A204.1 (cell line): ENCODE results near the gene SAYSD1.

Experiments
- FAIRE-seq: peaks from 2 replicates; lab custom pipeline; 2012; peaks lifted over from hg19 to GRCh38; lab: Jason Lieb, UNC

SAYSD1 gene

DNA sequence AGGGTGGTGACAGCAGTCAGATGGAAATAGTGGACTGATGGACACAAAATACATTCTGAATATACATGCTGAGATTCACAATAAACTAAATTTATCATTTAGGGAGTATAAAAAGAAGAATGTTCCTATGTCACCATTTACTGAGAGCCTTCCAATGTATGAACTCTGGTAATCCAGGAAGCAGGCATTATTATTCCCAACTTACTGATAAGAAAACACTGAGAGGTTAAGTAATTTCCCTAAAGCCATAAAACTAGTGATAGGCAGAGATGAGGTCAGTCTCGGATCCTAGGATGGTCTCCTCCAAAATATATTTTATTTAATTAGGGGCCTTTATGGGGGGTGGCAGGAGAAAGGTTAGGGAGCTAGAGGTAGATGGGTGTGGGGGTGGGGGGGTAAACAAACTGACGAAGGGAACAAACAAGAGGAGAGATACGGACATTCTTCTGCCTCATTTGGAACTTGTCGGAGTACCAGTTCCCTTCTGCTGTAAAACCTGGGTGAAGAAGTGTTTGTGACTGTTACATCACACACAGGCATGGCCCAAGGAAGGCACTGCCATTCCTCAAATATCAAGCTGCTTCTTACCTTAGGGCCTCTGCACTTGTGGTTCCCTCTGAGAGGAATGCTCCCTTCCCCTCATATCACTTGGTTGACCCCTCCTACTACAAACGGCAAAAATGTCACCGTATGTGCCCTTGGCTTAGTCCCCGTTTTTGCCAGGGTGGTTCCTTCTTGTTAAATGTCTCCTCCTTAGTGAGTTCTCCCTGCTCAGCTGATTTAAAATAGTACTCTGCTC, 6.7 kb downstream of the SAYSD1 start:
- FAIRE-seq: no peak

DNA sequence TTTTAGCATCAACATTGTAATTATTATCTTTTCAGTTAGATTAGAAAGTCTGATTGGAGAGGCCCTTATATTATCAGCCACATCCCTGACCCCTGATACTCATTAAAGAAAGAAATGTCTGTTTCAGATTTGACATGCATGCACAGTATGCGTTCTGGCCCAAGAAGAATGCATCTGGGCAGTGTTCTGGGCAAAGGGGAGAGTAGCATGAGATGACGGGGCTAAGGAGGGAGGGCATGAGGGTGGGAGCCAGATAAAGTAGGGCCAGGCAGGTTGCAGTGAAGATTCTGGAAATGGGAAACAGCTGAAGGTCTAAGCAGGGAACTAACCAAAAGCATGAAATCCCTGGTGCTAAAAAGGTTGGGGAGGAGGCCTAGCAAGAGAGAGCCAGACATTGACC, 7.3 kb downstream of the SAYSD1 start:
- FAIRE-seq: no peak

- FAIRE-seq: no peak
Observed at GRCh38 chr6:39107034-39107433, 8.0 kb downstream of the SAYSD1 start.

DNA sequence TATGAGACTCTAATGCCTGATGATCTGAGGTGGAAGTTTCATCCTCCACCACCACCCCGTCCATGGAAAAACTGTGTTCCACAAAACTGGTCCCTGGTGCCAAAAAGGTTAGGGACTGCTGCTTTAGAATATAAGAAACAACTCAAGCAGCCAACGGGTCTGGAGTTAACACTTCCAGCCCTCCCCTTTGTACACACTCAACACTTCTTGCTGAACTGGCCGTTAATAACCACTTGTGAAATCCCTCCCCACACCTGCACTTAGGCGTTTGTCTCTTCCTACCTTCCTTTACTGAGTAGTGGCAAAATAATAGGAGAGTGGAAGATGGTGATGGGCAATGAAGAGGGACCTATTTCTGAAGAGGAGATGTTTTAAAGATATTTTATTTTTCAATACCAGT, 10.5 kb downstream of the SAYSD1 start:
- FAIRE-seq: no peak

GRCh38 chr6:39102821-39103136, 12.2 kb downstream of the SAYSD1 start:
- FAIRE-seq: no peak

DNA sequence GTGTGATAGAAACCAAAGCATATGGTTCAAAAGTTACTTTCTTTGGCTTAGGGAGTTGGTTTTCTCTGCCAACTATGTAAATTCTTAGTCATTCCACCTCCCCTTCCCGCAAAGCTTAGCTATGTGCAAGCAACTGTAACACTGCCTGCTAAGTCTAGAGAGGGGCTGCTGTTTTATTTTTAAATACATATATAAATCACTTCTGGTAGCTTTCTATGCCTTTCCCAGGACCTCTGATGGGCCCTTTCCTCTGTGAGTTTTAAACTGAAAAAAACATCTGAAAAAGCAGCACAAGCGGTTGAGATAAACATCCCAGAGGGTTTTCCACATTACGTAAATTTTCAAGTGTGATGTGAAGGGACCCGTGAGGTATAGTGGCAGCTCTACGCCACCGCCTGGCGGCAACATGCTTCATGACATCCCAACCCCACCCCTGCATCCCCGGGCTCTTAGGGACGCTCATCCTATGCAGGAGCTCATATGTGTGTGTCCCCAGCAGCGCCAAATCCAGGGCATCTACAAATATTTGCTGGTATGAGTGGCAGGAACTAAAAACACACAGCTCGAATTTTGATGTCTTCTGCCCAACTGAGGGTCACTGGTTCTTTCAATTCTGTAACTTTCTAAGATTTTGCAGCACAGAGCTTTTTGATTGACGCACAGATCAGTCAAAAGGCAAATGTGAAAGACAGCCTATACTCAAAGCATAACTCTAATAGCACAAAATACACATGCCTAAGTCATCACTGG, 12.7 kb downstream of the SAYSD1 start:
- no peak for FAIRE-seq

- FAIRE-seq: no peak
Observed at GRCh38 chr6:39100358-39100757, 14.6 kb downstream of the SAYSD1 start.

DNA sequence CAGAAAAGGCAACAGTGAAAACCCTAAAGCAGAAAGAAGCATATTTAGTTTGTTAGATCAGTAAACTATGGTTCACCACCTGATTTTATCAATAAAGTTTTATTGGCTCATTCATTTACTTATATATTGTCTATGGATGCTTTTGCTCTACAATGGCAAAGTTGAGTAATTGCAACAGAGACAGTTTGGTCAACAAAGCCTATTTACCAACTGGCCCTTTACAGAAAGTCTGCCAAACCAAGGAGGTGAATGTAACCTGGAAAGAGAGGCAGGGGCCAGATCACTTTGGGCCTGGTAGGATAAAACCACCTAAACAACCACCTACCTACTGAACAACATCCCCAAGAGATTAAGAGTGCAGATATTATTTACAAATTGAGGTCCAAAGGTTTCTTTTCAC, 19.4 kb downstream of the SAYSD1 start:
- FAIRE-seq: no peak

DNA sequence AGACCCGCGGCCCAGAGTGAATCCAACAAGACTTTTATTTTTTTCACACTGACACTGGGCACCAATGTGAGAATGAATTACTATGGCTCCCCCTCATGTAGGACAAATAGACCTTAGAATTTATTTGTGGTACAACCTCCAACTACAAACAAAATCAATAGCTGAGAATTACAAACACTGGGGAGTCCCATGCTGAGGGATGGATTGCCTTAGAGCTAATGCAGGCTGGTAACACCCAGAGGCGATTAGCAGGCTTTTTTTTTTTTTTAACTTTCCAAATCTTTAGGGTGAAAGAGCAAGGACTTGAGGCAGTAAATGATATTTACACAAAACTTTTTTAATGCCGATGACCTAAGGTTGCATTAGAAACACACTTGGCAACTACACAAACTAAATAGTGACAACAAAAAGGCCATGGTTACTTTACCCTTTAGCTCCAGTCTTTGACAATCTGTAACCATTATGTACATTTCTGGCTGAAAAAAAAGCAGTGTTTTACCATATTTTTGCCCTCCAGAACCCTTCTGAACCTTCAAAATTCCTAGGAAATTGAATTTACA, 21.8 kb downstream of the SAYSD1 start:
- no peak for FAIRE-seq

DNA sequence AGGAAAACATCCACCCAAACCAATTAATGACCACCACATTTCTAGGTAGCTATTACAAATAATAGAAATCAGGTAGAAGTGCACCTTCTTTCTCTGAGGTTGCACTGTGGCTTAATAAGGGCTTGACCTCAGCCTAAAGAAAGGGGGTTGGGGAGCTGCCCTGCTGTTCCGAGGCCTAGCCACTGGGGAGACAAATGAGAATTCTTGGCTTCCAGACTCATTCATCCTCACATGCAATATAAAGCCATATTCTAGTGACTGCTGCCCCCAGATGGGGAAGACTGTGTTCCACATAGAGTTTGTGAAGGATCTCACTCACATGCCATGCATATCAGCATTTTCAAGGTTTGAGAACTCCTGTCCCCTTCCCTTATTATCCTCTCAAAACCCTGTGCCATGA, 22.9 kb downstream of the SAYSD1 start:
- FAIRE-seq: no peak

DNA sequence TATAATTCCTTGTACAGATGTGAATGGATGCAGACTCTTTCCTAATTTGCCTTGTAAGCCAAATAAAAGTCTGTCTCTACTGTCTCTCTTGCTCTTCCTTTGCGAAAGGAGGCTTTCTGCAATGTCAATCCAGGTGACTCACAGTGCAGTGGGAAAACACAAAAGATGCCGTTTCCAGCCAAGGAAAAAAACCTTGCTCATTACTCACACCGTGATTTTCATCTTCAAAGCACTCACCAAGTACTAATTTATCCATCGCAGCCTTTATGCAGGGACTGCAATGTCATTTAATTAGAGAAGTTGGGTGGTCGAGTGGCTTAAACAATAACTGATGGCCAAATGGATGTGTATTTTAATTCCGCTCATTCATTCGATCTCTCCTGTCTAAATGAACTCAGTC, 23.8 kb downstream of the SAYSD1 start:
- no peak for FAIRE-seq

DNA sequence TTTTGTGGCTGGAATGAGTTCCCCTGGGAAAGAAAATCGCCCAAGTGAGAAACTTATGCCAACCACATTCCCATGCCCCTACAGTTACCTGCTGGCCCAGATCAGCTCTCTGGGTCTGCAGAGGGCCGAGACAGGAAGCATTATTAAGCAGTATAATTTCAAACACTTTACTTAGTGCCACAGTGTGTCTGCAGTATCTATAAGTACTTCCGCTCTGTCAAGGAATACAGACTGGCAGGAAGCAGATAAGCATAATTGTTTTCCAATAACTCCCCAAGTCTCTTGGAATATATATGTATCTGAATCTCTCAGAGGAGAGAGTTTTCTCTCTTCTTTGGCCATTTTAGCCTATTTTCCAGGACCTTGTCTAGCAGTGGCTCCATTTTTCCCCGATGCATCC, 24.9 kb downstream of the SAYSD1 start:
- no peak for FAIRE-seq

- FAIRE-seq: no peak
Observed at GRCh38 chr6:39088331-39088730, 26.7 kb downstream of the SAYSD1 start.

DNA sequence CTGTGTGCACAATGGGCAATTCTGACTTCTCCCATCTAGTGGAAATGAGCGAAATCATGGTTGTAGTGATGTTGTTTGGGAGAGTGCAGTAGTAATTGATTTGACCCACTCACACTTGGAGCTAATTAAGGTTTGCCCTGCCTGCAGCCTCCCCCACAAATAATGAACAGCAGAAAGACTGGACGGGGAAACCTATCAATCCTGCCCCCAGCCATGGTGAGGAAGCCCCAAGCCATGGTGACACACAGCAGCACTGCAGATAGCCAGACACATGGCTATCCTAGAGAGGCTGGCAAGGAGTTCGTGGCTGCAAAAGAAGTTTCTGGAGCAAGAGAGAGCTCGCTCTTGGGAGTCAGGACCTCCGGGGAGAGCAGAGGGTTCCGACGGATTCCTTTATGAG, 27.8 kb downstream of the SAYSD1 start:
- FAIRE-seq: no peak

DNA sequence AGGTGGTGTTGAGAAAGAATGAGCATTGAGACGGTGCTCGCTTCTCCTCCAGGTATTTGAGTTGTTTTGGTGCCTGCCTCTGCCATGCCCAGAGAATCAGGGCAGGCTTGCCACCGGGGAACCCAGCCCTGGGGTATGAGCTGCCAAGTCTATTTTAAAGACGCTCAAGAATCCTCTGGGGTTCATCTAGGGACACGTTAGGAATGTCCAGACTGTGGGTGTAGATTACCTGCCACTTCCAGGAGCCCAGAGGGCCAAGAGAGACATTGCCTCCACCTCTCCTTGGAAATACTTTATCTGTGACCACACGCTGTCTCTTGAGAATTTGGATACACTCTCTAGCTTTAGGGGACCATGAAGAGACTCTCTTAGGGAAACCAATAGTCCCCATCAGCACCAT, 28.3 kb downstream of the SAYSD1 start:
- no peak for FAIRE-seq

DNA sequence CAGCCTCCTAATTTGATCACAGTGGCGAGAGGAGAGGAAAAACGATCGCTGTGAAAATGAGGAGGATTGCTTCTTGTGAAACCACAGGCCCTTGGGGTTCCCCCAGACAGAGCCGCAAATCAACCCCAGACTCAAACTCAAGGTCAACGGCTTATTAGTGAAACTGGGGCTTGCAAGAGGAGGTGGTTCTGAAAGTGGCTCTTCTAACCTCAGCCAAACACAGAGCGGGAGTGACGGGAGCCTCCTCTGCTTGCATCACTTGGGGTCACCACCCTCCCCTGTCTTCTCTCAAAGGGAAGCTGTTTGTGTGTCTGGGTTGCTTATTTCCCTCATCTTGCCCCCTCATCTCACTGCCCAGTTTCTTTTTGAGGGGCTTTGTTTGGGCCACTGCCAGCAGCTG, 28.7 kb downstream of the SAYSD1 start:
- FAIRE-seq: no peak

DNA sequence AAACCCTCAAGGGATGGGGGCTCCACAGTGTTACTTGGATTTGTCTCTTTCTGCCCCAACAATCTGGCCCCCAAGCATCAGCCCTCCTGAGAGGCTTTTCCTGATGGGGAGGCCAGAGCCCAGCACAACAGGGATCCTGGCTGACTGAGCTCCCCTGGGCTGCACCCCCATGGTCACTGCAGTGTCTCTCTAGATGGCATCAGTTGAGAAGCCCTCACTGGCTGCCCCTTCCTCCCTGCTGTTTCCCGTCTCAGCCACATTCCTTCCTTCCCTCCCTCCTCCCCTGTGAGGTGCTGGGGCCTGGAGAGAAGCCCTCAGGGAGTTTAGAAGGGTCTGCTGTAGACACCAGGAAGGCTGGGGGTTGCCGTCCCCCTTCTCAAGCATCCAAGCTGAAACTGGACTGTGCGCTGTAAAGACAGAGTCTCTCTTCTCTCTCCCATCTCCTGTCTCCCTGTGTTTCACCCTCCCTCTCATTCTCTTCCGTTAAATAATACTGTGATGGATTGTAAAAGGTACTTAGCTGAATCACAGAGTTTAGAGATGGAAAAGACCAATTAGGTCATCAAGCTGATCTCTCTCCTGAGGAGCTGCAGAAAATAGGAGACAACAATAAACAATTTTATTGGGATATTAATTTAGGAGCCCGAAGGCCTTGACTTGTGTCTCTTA, 29.7 kb downstream of the SAYSD1 start:
- FAIRE-seq: no peak

DNA sequence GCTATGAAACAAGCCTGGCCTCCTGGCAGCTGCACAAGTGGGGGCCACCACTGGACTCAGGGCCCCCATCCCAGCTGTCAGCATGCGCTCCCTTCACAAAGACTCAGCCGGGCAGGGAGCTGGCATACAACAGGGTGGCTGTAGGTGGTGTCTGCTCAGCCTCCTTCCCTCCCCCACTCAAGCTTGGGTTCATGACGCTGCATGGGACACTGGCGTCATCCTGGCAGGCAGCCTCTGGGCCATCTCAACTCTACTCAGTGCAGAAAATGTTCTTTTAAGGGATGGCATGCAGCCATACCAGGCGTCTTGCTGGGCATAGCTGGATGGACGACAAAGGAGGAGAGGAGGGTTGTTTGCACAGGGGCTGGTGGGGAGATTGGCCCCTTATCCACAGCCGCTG, 30.5 kb downstream of the SAYSD1 start:
- no peak for FAIRE-seq

GRCh38 chr6:39083231-39083634, 31.8 kb downstream of the SAYSD1 start:
- FAIRE-seq: no peak

DNA sequence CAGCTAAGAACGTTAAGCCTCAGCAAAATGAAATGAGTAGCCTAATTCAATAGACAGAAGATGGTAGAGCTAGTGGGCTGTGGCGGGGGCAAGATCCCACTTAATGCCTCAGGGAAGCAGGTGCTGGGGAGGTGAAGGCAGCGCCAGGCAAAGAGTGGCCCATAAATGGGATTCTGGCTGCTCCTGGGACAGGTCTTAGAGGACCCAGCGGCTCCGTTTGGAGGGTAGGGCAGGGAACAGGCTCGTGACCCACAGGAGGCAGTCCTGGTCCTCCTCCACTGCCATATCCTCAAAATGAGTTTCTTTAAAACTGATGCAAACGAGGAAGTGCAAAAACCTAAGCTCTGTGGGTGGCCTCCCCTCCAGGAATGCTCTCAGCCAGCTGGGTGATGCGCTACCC, 32.7 kb downstream of the SAYSD1 start:
- FAIRE-seq: no peak

DNA sequence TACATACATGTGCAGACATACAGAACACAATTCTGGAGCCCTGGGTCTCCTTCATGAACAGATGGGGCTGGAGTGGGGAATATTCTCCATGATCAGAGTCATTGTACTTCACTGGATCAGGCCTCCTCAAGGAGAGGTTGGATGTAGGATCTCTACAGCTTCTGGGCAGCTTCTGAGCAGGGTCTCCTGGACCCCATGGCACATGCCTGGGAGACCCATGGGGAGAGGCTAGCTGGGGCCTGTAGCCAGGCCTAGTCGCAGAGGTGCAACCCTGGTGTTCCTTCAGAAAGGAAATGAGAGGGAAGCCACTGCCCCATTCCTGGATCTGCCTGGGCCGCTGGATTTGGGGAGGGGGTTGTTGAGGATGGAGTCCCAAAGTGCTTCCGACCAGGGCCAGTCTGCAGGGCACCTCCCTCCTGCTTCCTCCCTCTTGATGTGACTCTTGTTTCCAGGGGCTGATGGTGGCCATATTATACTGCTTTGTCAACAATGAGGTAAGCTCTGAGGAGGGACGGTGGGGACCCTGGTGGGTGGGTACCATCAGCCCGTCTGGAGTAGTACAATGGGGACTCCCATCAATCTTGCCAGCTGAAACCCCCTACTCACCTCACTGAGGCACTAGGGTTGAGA, 34.6 kb downstream of the SAYSD1 start:
- no peak for FAIRE-seq

GRCh38 chr6:39079197-39080125, 35.5 kb downstream of the SAYSD1 start:
- no peak for FAIRE-seq
